Measurements from ENCODE around the gene SMIM20.

SMIM20 gene

GRCh38 chr4:25951390-25951952 is 37.5 kb downstream of the SMIM20 start:
- no peak for DNase-seq (ENCODE audit: low read depth in 2 of 3, low spot score in 1 of 3)

- DNase-seq (ENCODE audit: low read depth in 2 of 3, low spot score in 1 of 3): no peak
Measured at GRCh38 chr4:25953740-25954139, 39.7 kb downstream of the SMIM20 start.

GRCh38 chr4:25954293-25954904 is 40.4 kb downstream of the SMIM20 start:
- no peak for DNase-seq (ENCODE audit: low read depth in 2 of 3, low spot score in 1 of 3)

GRCh38 chr4:25955705-25956104 is 41.7 kb downstream of the SMIM20 start:
- no peak for DNase-seq (ENCODE audit: low read depth in 2 of 3, low spot score in 1 of 3)

- no peak for DNase-seq (ENCODE audit: low read depth in 2 of 3, low spot score in 1 of 3)
Measured at GRCh38 chr4:25956260-25956659, 42.2 kb downstream of the SMIM20 start.

GRCh38 chr4:25958110-25958509 is 44.1 kb downstream of the SMIM20 start:
- DNase-seq (ENCODE audit: low read depth in 2 of 3, low spot score in 1 of 3): no peak

- DNase-seq (ENCODE audit: low read depth in 2 of 3, low spot score in 1 of 3): no peak
Measured at GRCh38 chr4:25962393-25962792, 48.4 kb downstream of the SMIM20 start.

GRCh38 chr4:25965629-25966028 is 51.6 kb downstream of the SMIM20 start:
- no peak for DNase-seq (ENCODE audit: low read depth in 2 of 3, low spot score in 1 of 3)

GRCh38 chr4:25966171-25966570 is 52.2 kb downstream of the SMIM20 start:
- no peak for DNase-seq (ENCODE audit: low read depth in 2 of 3, low spot score in 1 of 3)

GRCh38 chr4:25969374-25970155 is 55.5 kb downstream of the SMIM20 start:
- DNase-seq (ENCODE audit: low read depth in 2 of 3, low spot score in 1 of 3): no peak

- DNase-seq (ENCODE audit: low read depth in 2 of 3, low spot score in 1 of 3): no peak
Measured at GRCh38 chr4:25970226-25970675, 56.2 kb downstream of the SMIM20 start.

- DNase-seq (ENCODE audit: low read depth in 2 of 3, low spot score in 1 of 3): no peak
Measured at GRCh38 chr4:25970691-25971432, 56.8 kb downstream of the SMIM20 start.

GRCh38 chr4:25972366-25972765 is 58.3 kb downstream of the SMIM20 start:
- DNase-seq (ENCODE audit: low read depth in 2 of 3, low spot score in 1 of 3): no peak

GRCh38 chr4:25972984-25973745 is 59.1 kb downstream of the SMIM20 start:
- DNase-seq (ENCODE audit: low read depth in 2 of 3, low spot score in 1 of 3): no peak

GRCh38 chr4:25976780-25977179 is 62.8 kb downstream of the SMIM20 start:
- DNase-seq (ENCODE audit: low read depth in 2 of 3, low spot score in 1 of 3): no peak

- no peak for DNase-seq (ENCODE audit: low read depth in 2 of 3, low spot score in 1 of 3)
Measured at GRCh38 chr4:25977397-25978170, 63.6 kb downstream of the SMIM20 start.

GRCh38 chr4:25978327-25978726 is 64.3 kb downstream of the SMIM20 start:
- DNase-seq (ENCODE audit: low read depth in 2 of 3, low spot score in 1 of 3): no peak

Measured in stimulated activated CD4-positive, alpha-beta T cell treated with anti-CD3 and anti-CD28 coated beads, Interleukin-12 subunit alpha, Interleukin-12 subunit beta, amount 100 ng/mL, for 48 hours (primary cell).